Left ventricle myocardium inferior (tissue), 1 donor: ENCODE measurements around the gene NDRG4. TPM values are rescaled to one million over a fixed set of nuclear protein-coding genes. Genes with fewer than 3 reads are reported as not detected.
A peak's percentile ranks its signal among the peaks of the same experiment; 100 is the strongest.

ENCODE experiments used
- DNase-seq: peaks from one replicate; pipeline ENCODE4 v3.0.0-alpha.2; 2020
- H3K27ac ChIP-seq: fragments of 200-600 bp; replicated peaks from 2 replicates; pipeline ENCODE4 v1.8.0; 2021
- H3K27me3 ChIP-seq: fragments of 200-600 bp; 2 replicates; pipeline ENCODE4 v1.8.0; 2021; ENCODE audit warnings: low read depth
- H3K36me3 ChIP-seq: fragments of 200-600 bp; 2 replicates; pipeline ENCODE4 v1.8.0; 2021
- H3K4me1 ChIP-seq: fragments of 200-600 bp; 2 replicates; pipeline ENCODE4 v1.8.0; 2021
- H3K4me3 ChIP-seq: fragments of 200-600 bp; 2 replicates; pipeline ENCODE4 v1.8.0; 2021; ENCODE audit warnings: mild to moderate bottlenecking, moderate library complexity
- H3K9me3 ChIP-seq: fragments of 200-600 bp; replicated peaks from 2 replicates; pipeline ENCODE4 v1.8.0; 2021
- intact Hi-C: fragments of 100-400 bp; cut with micrococcal nuclease; formaldehyde crosslinking; loops from one replicate; pipeline ENCODE4 v1.11.0; 2022
- total RNA-seq: library from RNA; stranded (reverse); fragmentation: NEBNext Ultra II Directional; extraction: Animal tissue kit (Norgen Biotek cat#: 25700); gene quantifications from one replicate; pipeline ENCODE4 v1.2.1, GENCODE V29; 2021
- TF ChIP-seq, protein P1 (sequence below): fragments of 200-600 bp; IDR thresholded peaks from 2 replicates; pipeline ENCODE4 v1.8.0; 2021; ENCODE audit warnings: antibody characterized with exemption, mild to moderate bottlenecking, borderline replicate concordance
- donor health status: DM: no; HTN: yes; CAD: no; lungs with severe emphysema.

Gene NDRG4
- total RNA-seq, 1 donor from 2014 or later: 763 TPM

- Histone ChIP-seq H3K9me3 (no peaks in the 10 kb centered on the region), H3K4me1 (peaks cover 44% of the 10 kb centered on the region), H3K36me3 (peaks cover 97% of the 10 kb centered on the region), H3K27ac (no peak overlapping the region), H3K4me3 (no peak overlapping the region), H3K27me3 (no peaks in the 10 kb centered on the region)
- TF ChIP-seq, protein P1, sequence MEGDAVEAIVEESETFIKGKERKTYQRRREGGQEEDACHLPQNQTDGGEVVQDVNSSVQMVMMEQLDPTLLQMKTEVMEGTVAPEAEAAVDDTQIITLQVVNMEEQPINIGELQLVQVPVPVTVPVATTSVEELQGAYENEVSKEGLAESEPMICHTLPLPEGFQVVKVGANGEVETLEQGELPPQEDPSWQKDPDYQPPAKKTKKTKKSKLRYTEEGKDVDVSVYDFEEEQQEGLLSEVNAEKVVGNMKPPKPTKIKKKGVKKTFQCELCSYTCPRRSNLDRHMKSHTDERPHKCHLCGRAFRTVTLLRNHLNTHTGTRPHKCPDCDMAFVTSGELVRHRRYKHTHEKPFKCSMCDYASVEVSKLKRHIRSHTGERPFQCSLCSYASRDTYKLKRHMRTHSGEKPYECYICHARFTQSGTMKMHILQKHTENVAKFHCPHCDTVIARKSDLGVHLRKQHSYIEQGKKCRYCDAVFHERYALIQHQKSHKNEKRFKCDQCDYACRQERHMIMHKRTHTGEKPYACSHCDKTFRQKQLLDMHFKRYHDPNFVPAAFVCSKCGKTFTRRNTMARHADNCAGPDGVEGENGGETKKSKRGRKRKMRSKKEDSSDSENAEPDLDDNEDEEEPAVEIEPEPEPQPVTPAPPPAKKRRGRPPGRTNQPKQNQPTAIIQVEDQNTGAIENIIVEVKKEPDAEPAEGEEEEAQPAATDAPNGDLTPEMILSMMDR: no peak
- no peak for DNase-seq
- intact Hi-C loops: no loop called here
These were observed 43.7 kb downstream of the NDRG4 start for GRCh38 chr16:58543685-58544084.

DNA sequence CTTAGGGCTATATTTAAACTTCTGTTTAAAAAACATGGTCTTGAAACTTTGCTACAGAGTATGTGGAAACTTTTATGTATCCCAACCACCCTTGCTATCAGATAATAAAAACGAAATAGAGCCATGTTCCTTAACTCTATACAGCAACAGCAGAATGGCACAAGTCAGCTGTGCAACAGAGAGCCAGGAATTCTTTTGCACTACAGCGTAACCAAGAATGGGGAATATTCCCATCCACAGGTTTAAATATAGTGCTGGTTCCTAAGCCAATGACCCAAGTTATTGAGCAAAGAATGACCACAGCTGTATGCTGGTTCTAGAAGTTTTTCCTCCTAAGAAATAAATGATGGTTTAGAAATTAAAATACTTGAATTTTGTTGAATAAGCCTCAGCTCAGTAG lies 48.4 kb downstream of the NDRG4 start:
- TF ChIP-seq, protein P1: no peak
- Histone ChIP-seq H3K36me3 (peaks cover 97% of the 10 kb centered on the region), H3K4me1 (peaks cover 56% of the 10 kb centered on the region), H3K27ac (peak overlapping the region; percentile 71), H3K27me3 (no peaks in the 10 kb centered on the region), H3K4me3 (no peak overlapping the region), H3K9me3 (no peaks in the 10 kb centered on the region)
- intact Hi-C loops: no loop called here
- no peak for DNase-seq

DNA sequence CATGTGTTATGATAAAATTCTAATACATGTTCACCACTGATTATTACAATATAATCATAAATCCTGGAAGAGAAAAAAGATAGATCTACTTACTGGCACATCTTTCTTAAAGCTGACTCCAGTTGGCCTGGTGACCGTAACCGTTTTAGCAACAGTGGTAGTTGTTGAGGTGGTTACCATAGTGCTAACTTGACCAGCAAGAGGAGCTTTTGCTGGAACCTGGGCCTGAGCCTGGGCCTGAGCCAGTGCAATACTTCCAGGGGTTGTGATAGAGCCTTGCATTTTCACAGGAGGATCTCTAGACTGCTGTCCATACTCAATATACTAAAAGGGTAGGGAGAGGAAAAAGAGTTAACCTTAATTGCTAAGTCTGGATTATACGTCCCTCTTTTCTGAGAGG lies 51.6 kb downstream of the NDRG4 start:
- H3K4me3 ChIP-seq: no peak overlapping the region
- no peaks in the 10 kb centered on the region for H3K27me3 ChIP-seq
- TF ChIP-seq, protein P1: no peak
- intact Hi-C loops: no loop called here
- peak overlapping the region; percentile 39 for H3K27ac ChIP-seq
- peak; percentile 56 for DNase-seq
- peaks cover 50% of the 10 kb centered on the region for H3K4me1 ChIP-seq
- no peaks in the 10 kb centered on the region for H3K9me3 ChIP-seq
- peaks cover 95% of the 10 kb centered on the region for H3K36me3 ChIP-seq

- Histone ChIP-seq H3K4me3 (no peak overlapping the region), H3K27ac (peak overlapping the region; percentile 3), H3K9me3 (no peaks in the 10 kb centered on the region), H3K36me3 (peaks cover 77% of the 10 kb centered on the region), H3K27me3 (no peaks in the 10 kb centered on the region), H3K4me1 (peaks cover 14% of the 10 kb centered on the region)
- DNase-seq: no peak
- TF ChIP-seq, protein P1: no peak
- intact Hi-C loops: no loop called here
These were observed 56.7 kb downstream of the NDRG4 start for GRCh38 chr16:58556678-58557077.

Other genes starting within 250 kb of the NDRG4 start
- not detected for gene PRSS54, start 205.1 kb upstream of the NDRG4 start, total RNA-seq
- gene GINS3, start 107.7 kb upstream of the NDRG4 start, total RNA-seq: 4.7 TPM
- 16.8 TPM for gene SETD6, start 15.4 kb downstream of the NDRG4 start, total RNA-seq
- gene CNOT1, start 129.7 kb downstream of the NDRG4 start, total RNA-seq: 64.1 TPM
- 31.9 TPM for gene SLC38A7, start 184.6 kb downstream of the NDRG4 start, total RNA-seq
- 569 TPM for gene GOT2, start 234.2 kb downstream of the NDRG4 start, total RNA-seq